Thymus (tissue), 14 donors: ENCODE measurements around the gene MAP2K4. TPM values are rescaled to one million over a fixed set of nuclear protein-coding genes. Genes with fewer than 3 reads are reported as not detected.
"Not testable (repeated sequence)": the region's sequence is repeated elsewhere in the genome, so short reads cannot be mapped to it uniquely, and the experiment has no call there.

Experiments used
- DNase-seq, 9 donors: peaks; one replicate each; pipeline ENCODE4 v3.0.0-alpha.2; 2013; ENCODE audit warnings: low spot score in 9 of 9, low read depth in 6 of 9, missing footprints in 1 of 9
- H3K27ac ChIP-seq, 2 donors: one replicate each; pipeline ENCODE4 v1.5.1; 2013; ENCODE audit warnings: control low read depth in 1 of 2, low read depth in 1 of 2, low read length in 1 of 2, mild to moderate bottlenecking in 1 of 2, moderate library complexity in 1 of 2
- H3K27me3 ChIP-seq, 2 donors: one replicate each; pipeline ENCODE4 v1.5.1; 2013; ENCODE audit warnings: low read length in 1 of 2; ENCODE audit not compliant: control insufficient read depth in 2 of 2, insufficient read depth in 1 of 2
- H3K36me3 ChIP-seq, 2 donors: one replicate each; pipeline ENCODE4 v1.5.1; 2013; ENCODE audit warnings: low read length in 1 of 2, mild to moderate bottlenecking in 1 of 2, moderate library complexity in 1 of 2; ENCODE audit not compliant: control insufficient read depth in 2 of 2, insufficient read depth in 2 of 2
- H3K4me1 ChIP-seq, 2 donors: one replicate each; pipeline ENCODE4 v1.5.1; 2013; ENCODE audit warnings: low read length in 2 of 2; ENCODE audit not compliant: control insufficient read depth in 2 of 2, insufficient read depth in 2 of 2
- H3K4me3 ChIP-seq, 2 donors: one replicate each; pipeline ENCODE4 v1.5.1; 2013; ENCODE audit warnings: low read length in 2 of 2, control low read depth in 1 of 2, mild to moderate bottlenecking in 1 of 2
- H3K9me3 ChIP-seq, 2 donors: one replicate each; pipeline ENCODE4 v1.5.1; 2013; ENCODE audit warnings: low read length in 1 of 2, mild to moderate bottlenecking in 1 of 2; ENCODE audit not compliant: control insufficient read depth in 2 of 2, insufficient read depth in 1 of 2
- WGBS: extraction: QIAGEN DNeasy Blood & Tissue Kit; methylation state at CpG from one replicate; pipeline ENCODE4 v1.1.7; 2013; 5-methylcytosine and 5-hydroxymethylcytosine counted together
- long read RNA-seq, 10 donors: transcript quantifications; one replicate each; lab custom pipeline, GENCODE V29; 2026
- polyA plus RNA-seq: library from polyadenylated mRNA; stranded (reverse); fragments of 200-250 nt; gene quantifications from one replicate; pipeline ENCODE4 v1.2.3, GENCODE V29; 2013
- total RNA-seq: library from RNA; stranded (reverse); fragments of 120-200 nt; gene quantifications from one replicate; pipeline ENCODE4 v1.2.4, GENCODE V29; 2013
- donor health status: healthy.

MAP2K4 gene
- 42.3 TPM for total RNA-seq
- 23.8 TPM for polyA plus RNA-seq
- long read RNA-seq, donor 1, partial matches to known transcripts: 0 of 1 reads
- long read RNA-seq, donor 1, other reads (novel, unspliced or antisense): 0 of 1 reads
- long read RNA-seq, donor 2: 0 reads
- long read RNA-seq, donor 3, partial matches to known transcripts: 0 of 4 reads
- long read RNA-seq, donor 3, other reads (novel, unspliced or antisense): 0 of 4 reads
- long read RNA-seq, donor 4, partial matches to known transcripts: 0 of 3 reads
- long read RNA-seq, donor 4, other reads (novel, unspliced or antisense): 0 of 3 reads
- long read RNA-seq, donor 5, transcript MAP2K4-201 (11 exons, 3,826 nt): major isoform, 5 of 13 reads
- long read RNA-seq, donor 5, partial matches to known transcripts: 7 of 13 reads
- long read RNA-seq, donor 5, other reads (novel, unspliced or antisense): 0 of 13 reads
- long read RNA-seq, donor 6, partial matches to known transcripts: 0 of 4 reads
- long read RNA-seq, donor 6, other reads (novel, unspliced or antisense): 0 of 4 reads
- long read RNA-seq, donor 7, transcript MAP2K4-201 (11 exons, 3,826 nt): major isoform, 6 of 11 reads
- long read RNA-seq, donor 7, partial matches to known transcripts: 0 of 11 reads
- long read RNA-seq, donor 7, other reads (novel, unspliced or antisense): 0 of 11 reads
- long read RNA-seq, donor 8, partial matches to known transcripts: 0 of 2 reads
- long read RNA-seq, donor 8, other reads (novel, unspliced or antisense): 0 of 2 reads
- long read RNA-seq, donor 9, partial matches to known transcripts: 0 of 5 reads
- long read RNA-seq, donor 9, other reads (novel, unspliced or antisense): 0 of 5 reads
- long read RNA-seq, donor 10, partial matches to known transcripts: 10 of 14 reads
- long read RNA-seq, donor 10, other reads (novel, unspliced or antisense): 0 of 14 reads

DNA sequence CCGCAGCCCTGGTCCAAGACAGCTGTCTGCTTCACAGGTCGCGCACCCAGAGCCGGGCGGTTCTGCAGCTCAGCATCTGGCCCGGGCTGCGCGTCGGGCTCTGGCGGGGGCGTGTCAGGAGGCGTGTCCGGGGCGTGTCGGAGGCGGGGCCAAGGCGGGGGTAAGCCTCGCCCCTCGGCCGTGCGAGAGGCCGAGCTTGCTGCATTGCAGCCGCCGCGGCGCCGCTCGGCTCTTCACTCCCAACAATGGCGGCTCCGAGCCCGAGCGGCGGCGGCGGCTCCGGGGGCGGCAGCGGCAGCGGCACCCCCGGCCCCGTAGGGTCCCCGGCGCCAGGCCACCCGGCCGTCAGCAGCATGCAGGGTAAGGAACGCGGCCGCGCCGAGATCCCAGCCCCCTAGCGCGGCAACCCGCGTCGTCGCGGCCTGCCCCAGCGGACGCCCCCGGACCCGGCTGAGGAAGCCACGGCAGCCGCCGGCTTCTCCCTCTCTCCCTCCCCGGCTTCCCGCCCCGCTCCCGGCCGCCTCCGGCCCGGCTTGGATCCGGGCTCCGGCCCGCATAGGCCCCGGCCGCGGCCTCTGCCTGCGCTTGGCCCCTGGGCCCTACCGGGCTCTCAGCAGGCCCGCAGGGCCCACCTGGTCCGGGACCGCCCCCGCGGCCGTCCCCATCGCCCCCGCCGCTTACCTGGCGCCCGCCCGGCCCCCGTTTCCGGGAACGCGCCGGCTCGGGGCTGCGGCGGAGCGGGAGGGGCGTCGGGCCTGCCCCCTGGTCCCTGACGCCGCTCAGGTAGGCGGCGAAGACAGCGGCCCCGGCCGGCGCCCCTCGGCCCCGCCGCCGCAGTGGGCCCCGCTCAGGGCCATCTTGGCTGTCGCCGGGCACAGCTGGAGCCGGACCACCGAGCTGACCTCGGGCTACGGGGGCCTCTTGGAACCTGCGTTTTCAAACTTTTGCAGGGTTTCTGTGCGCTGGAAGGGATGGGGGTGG is at the start of gene MAP2K4:
Gene MAP2K4 (plus strand): TSS at position 236 of the 981 bp plus-strand sequence. CDS start 10 bp downstream, at position 246.
- Histone ChIP-seq H3K27ac (peak within 1 kb of the TSS; percentile 17 to 97), H3K4me1 (peaks cover 7 to 8% of the 10 kb centered on the region in 2 donors), H3K27me3 (peaks cover 9 to 12% of the 10 kb centered on the region in 2 donors), H3K9me3 (no peaks in the 10 kb centered on the region), H3K36me3 (no peaks in the 10 kb centered on the region), H3K4me3 (peak within 1 kb of the TSS; percentile 47 to 97)
- peak; percentile 41 to 92 (median 87) for DNase-seq
- under 1% methylated on average over 123 of the region's 123 CpGs for WGBS

DNA sequence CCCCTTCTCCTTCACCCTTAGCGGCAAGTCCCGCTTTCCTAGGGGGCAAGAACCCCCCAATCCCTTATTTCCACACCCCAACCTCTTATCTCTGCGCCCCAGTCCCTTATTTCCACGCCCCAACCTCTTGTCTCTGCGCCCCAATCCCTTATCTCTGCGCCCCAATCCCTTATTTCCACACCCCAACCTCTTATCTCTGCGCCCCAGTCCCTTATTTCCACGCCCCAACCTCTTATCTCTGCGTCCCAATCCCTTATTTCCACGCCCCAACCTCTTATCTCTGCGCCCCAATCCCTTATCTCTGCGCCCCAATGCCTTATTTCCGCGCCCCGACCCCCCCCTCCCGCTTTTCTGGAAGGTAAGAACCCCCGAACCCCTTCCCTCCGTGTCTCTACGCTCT is 47.9 kb upstream of the MAP2K4 start:
- not testable (repeated sequence) for H3K27ac ChIP-seq, H3K4me1 ChIP-seq, H3K4me3 ChIP-seq

DNA sequence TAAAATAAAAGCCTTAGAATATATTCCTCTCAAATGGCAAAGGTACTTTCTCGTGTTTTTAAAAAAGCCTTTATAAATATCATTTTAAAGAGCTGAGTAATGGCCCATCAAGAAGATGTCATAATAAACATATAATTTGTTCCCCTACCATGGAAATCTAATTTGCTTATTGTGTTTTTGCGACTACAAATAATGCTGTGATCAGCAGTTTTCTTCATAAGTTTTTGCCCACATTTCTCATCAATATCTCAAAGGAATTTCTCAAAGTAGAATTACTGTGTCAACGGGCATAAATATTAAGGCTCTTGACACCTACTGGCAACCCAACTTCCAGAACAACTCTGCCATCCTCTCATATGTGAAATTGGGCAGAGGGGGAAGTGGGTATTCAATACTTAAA is 40.9 kb upstream of the MAP2K4 start:
- Histone ChIP-seq H3K27ac (no peak overlapping the region), H3K4me3 (no peak overlapping the region), H3K9me3 (no peaks in the 10 kb centered on the region), H3K4me1 (no peaks in the 10 kb centered on the region), H3K27me3 (no peaks in the 10 kb centered on the region), H3K36me3 (peaks cover 26 to 28% of the 10 kb centered on the region in 2 donors)
- 96% methylated on average over 3 of the region's 3 CpGs for WGBS
- DNase-seq: no peak

More for the DNA sequence above, 47.9 kb upstream of the MAP2K4 start:
- not testable (repeated sequence) for DNase-seq, H3K9me3 ChIP-seq, H3K36me3 ChIP-seq, H3K27me3 ChIP-seq
- 97% methylated on average over 19 of the region's 19 CpGs for WGBS

DNA sequence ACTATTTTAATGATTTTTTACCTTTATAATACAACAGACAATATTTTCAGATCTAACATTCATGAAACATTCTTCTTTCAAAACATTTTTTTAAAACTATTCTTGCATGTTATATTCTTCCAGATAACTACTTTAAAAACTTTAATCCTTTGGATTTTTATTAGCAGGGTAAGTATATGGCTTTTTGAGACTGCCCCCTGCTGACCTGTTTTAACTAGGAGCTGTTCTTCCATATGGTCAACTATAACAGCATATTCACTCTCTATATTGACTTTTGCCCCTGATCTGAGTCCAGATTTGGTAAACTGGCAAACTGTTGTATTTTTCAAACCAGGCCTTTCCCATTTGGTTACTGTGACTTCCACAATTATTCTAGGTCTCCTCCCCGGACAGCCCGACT is 39.9 kb upstream of the MAP2K4 start:
- DNase-seq: no peak
- H3K9me3 ChIP-seq: no peaks in the 10 kb centered on the region
- no peaks in the 10 kb centered on the region for H3K27me3 ChIP-seq
- no peak overlapping the region for H3K27ac ChIP-seq
- H3K36me3 ChIP-seq: peaks cover 28% of the 10 kb centered on the region in 2 donors
- WGBS: over 99% methylated on average over 2 of the region's 2 CpGs
- H3K4me1 ChIP-seq: no peaks in the 10 kb centered on the region
- H3K4me3 ChIP-seq: no peak overlapping the region

DNA sequence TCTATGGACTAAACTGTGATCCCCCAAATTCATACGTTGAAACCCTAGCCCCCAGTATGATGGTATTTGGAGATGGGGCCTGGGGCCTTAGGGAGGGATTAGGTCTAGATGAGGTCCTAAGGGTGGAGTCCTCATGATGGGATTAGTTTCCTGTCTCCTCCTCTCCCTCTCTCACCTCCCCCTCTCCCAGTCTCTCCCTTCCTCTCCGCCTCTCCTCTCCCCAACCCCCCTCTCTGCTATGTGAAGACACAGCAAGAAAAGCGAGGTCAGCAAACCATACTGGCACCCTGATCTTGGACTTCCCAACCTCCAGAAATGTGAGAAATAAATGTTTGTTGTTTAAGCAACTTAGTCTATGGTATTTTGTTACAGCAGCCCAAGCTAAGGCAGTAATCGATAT is 38.8 kb upstream of the MAP2K4 start:
- H3K4me1 ChIP-seq: no peaks in the 10 kb centered on the region
- no peak for DNase-seq
- WGBS: 95% methylated on average over 4 of the region's 4 CpGs
- no peaks in the 10 kb centered on the region for H3K9me3 ChIP-seq
- peaks cover 32 to 33% of the 10 kb centered on the region in 2 donors for H3K36me3 ChIP-seq
- H3K27ac ChIP-seq: no peak overlapping the region
- no peak overlapping the region for H3K4me3 ChIP-seq
- no peaks in the 10 kb centered on the region for H3K27me3 ChIP-seq

DNA sequence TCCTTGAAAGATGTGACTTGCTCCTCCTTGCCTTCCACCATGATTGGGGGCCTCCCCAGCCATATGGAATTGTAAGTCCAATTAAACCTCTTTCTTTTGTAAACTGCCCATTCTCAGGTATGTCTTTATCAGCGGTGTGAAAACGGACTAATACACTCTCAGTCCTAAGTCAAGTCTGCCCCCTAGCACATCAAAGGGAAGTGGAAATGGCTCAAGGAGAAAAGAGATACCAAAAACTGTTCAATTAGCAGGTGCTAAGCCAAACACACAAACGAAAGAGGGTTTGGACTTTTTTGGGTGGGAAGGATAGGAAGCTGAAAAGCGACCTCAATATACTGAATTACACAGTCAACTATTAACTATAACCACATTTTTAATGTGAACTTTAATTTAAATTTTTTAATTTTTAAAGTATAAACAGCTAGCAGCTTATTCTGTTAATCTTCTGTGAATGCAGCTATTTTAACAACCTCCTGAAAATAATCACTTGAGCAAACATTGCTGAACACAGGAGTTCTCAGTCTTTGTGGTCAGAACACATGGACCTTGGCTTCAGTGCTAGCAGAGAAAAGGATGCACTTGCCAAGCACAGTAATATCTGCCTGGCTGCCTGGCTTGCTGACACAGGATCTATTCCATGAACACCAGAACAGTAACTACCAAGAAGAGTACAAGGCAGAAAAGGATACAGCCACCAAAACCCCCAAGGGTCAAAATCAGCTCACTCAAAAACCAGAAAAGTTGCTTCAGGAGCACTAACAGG is 34.3 kb upstream of the MAP2K4 start:
- no peak overlapping the region for H3K4me3 ChIP-seq
- no peaks in the 10 kb centered on the region for H3K4me1 ChIP-seq
- no peak for DNase-seq
- no peaks in the 10 kb centered on the region for H3K9me3 ChIP-seq
- no peak overlapping the region for H3K27ac ChIP-seq
- H3K36me3 ChIP-seq: peaks cover 32 to 34% of the 10 kb centered on the region in 2 donors
- H3K27me3 ChIP-seq: no peaks in the 10 kb centered on the region
- 97% methylated on average over 4 of the region's 4 CpGs for WGBS

DNA sequence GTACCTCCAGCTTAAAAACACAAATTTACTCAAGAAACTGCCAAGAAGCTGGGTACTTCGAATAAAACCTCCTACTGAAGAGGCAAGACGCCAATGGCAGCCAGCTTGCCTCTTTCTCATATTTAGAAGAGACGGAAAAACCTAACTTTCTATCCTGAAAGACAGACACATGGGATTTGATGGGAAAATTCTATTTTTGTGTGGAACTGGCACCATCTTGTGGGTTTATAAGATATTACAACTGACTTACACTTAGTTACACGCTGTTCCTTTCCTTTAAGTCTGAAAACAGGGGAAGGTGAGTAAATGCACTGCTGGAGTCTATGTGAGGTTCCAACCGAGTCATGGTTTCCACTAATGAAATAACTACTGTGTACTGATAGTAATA is 33.7 kb upstream of the MAP2K4 start:
- no peaks in the 10 kb centered on the region for H3K27me3 ChIP-seq
- peak in 2 of 9 donors; percentile 12 to 20 for DNase-seq
- H3K9me3 ChIP-seq: no peaks in the 10 kb centered on the region
- no peak overlapping the region for H3K27ac ChIP-seq
- H3K4me1 ChIP-seq: no peaks in the 10 kb centered on the region
- 87% methylated on average over 5 of the region's 5 CpGs for WGBS
- H3K4me3 ChIP-seq: no peak overlapping the region
- H3K36me3 ChIP-seq: peaks cover 32% of the 10 kb centered on the region in 2 donors

DNA sequence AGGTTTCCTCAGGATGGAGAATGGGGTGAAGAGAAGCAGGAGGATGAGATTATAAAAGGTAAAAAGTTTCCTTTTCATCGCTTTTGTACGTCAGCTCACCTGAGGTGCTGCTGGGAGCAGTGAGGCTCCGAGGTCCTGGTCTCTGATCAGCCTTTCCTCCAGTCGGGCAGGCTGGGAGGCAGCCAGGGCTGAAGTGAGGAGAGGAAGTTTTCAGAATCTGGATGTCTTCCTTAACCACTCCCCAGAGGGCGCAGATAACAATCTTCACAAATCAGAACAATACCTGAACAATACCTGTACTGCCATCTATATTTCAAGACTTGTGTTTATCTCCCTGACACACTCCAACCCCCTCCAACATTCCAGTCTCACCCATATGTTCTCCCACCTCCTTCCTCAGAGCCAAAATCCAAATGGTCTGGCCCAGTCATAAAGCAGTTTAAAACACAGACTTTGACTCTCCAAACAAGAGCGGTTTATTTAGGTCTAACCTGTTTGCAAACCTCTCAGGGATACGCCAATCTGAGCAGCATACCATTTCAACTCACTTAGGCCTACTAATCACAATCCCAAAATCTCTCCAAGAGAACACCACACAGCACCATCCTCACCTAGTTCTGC is 30.2 kb upstream of the MAP2K4 start:
- H3K36me3 ChIP-seq: peaks cover 26 to 27% of the 10 kb centered on the region in 2 donors
- DNase-seq: no peak
- no peak overlapping the region for H3K27ac ChIP-seq
- H3K9me3 ChIP-seq: no peaks in the 10 kb centered on the region
- H3K4me1 ChIP-seq: no peaks in the 10 kb centered on the region
- no peaks in the 10 kb centered on the region for H3K27me3 ChIP-seq
- H3K4me3 ChIP-seq: no peak overlapping the region
- WGBS: 92% methylated on average over 7 of the region's 7 CpGs
